HepG2 (cell line): ENCODE data around the gene OAF. TPM values are rescaled to one million over a fixed set of nuclear protein-coding genes. Genes with fewer than 3 reads are reported as not detected.

Experiments used
- ATM ChIP-seq: fragments of 450-650 bp; IDR thresholded peaks from 2 replicates; pipeline ENCODE4 v1.7.1; 2017; ENCODE audit warnings: mild to moderate bottlenecking, borderline replicate concordance
- CEBPZ ChIP-seq: IDR thresholded peaks from 2 replicates; pipeline ENCODE4 v1.6.1; 2012; ENCODE audit warnings: low read length, improper control_type of control experiment
- GATAD2A ChIP-seq: IDR thresholded peaks from 2 replicates; pipeline ENCODE4 v1.6.1; 2016
- KDM4B ChIP-seq: sonication (generic); formaldehyde crosslinking; IDR thresholded peaks from 2 replicates; pipeline ENCODE4 v1.4.0; 2020; ENCODE audit warnings: missing genetic modification reagents
- PHF20 ChIP-seq: sonication (generic); formaldehyde crosslinking; IDR thresholded peaks from 2 replicates; pipeline ENCODE4 v1.5.0; 2020; ENCODE audit warnings: mild to moderate bottlenecking, missing genetic modification reagents
- RARG ChIP-seq: sonication (generic); formaldehyde crosslinking; IDR thresholded peaks from 2 replicates; pipeline ENCODE4 v1.4.0; 2020; ENCODE audit warnings: low read depth, mild to moderate bottlenecking, missing genetic modification reagents
- RNF2 ChIP-seq: fragments of 450-650 bp; conservative IDR thresholded peaks from 2 replicates; pipeline ENCODE4 v1.6.1; 2016; ENCODE audit warnings: low read depth
- SALL2 ChIP-seq: sonication (generic); formaldehyde crosslinking; IDR thresholded peaks from 2 replicates; pipeline ENCODE4 v1.8.1; 2023; ENCODE audit warnings: mild to moderate bottlenecking, missing genetic modification reagents, inconsistent platforms
- SMAD3 ChIP-seq: sonication (generic); formaldehyde crosslinking; IDR thresholded peaks from 2 replicates; pipeline ENCODE4 v1.4.0; 2020; ENCODE audit warnings: missing genetic modification reagents
- SMAD9 ChIP-seq: sonication (generic); formaldehyde crosslinking; IDR thresholded peaks from 2 replicates; pipeline ENCODE4 v1.5.1; 2020; ENCODE audit warnings: mild to moderate bottlenecking, missing genetic modification reagents
- STAG1 ChIP-seq: sonication (generic); formaldehyde crosslinking; IDR thresholded peaks from 2 replicates; pipeline ENCODE4 v1.4.0; 2020; ENCODE audit warnings: missing genetic modification reagents
- STAT6 ChIP-seq: sonication (generic); formaldehyde crosslinking; IDR thresholded peaks from 2 replicates; pipeline ENCODE4 v1.4.0; 2020; ENCODE audit warnings: missing genetic modification reagents, mild to moderate bottlenecking, borderline replicate concordance
- ZBTB44 ChIP-seq: sonication (generic); formaldehyde crosslinking; IDR thresholded peaks from 2 replicates; pipeline ENCODE4 v1.4.0; 2020; ENCODE audit warnings: missing genetic modification reagents
- ZHX2 ChIP-seq, 2 experiments: sonication (generic) in 1 of 2; formaldehyde crosslinking in 1 of 2; IDR thresholded peaks; 2 replicates each; pipeline versions ENCODE4 v1.6.1 to v1.9.0; 2014 to 2022; ENCODE audit warnings: antibody characterized with exemption in 1 of 2, borderline replicate concordance in 1 of 2, inconsistent platforms in 1 of 2, low read depth in 1 of 2, missing genetic modification reagents in 1 of 2
- ZMAT3 ChIP-seq: sonication (generic); formaldehyde crosslinking; conservative IDR thresholded peaks from 2 replicates; pipeline ENCODE4 v1.7.0; 2021; ENCODE audit warnings: missing genetic modification reagents
- ZSCAN29 ChIP-seq: sonication (generic); formaldehyde crosslinking; conservative IDR thresholded peaks from 2 replicates; pipeline ENCODE4 v1.4.0; 2020; ENCODE audit warnings: mild to moderate bottlenecking, missing genetic modification reagents
- polyA plus RNA-seq, 8 experiments: library from polyadenylated mRNA; depleted of rRNA in 3 of 8; stranded (reverse) in 7 of 8; unstranded in 1 of 8; fragments of >200 nt; fragmentation: Illumina TruSeq in 4 of 8; extraction: Trizol in 4 of 8; gene quantifications; 2 replicates each; pipeline versions ENCODE4 v1.2.1 to v1.2.3, GENCODE V29; 2011 to 2016; ENCODE audit warnings: low read depth in 4 of 8, missing spikeins in 1 of 8, mixed read lengths in 1 of 8; ENCODE audit not compliant: insufficient read depth in 1 of 8
- total RNA-seq, 5 experiments: library from RNA; depleted of rRNA; stranded (reverse); fragments of >200 nt; fragmentation: Illumina TruSeq; extraction: Trizol; gene quantifications; 2 replicates each; pipeline ENCODE4 v1.2.3, GENCODE V29; 2016; ENCODE audit warnings: low read depth in 1 of 5

OAF gene
- total and polyA plus RNA-seq, 2 of the 13 experiments (the other 11 are each of a cell fraction or from before 2014, with no cell fraction given) = 63.7 to 94.6 TPM

GRCh38 chr11:120182790-120183491 lies 27.9 kb upstream of the OAF start (continued):
- TF ChIP-seq ZBTB44 (CRISPR knock-in tag) (no peak), GATAD2A (CRISPR knock-in tag) (peak; percentile 63), KDM4B (CRISPR knock-in tag) (no peak), RARG (CRISPR knock-in tag) (no peak), PHF20 (no peak), ATM (no peak), RNF2 (no peak), STAG1 (CRISPR knock-in tag) (peak; percentile 63), SMAD9 (CRISPR knock-in tag) (peak; percentile 71; the same call in 1 of the 2 replicates), ZMAT3 (CRISPR knock-in tag) (no peak), ZHX2 (IDR thresholded peaks at IDR 0.05; ENCODE audit: low read depth) (no peak), ZHX2 (CRISPR knock-in tag; IDR thresholded peaks at IDR 0.05; ENCODE audit: borderline replicate concordance) (no peak), SALL2 (CRISPR knock-in tag) (no peak), SMAD3 (0 out of 2 replicates have a peak, but pooled peaks have one; percentile 22), CEBPZ (no peak), STAT6 (CRISPR knock-in tag) (no peak), ZSCAN29 (CRISPR knock-in tag) (0 out of 2 replicates have a peak, but pooled peaks have one; percentile 52)
